Fibroblast of lung (primary cell): ENCODE results near the gene ZNF692. TPM values are rescaled to one million over a fixed set of nuclear protein-coding genes. Genes with fewer than 3 reads are reported as not detected.

Experiments used
- DNase-seq, 2 donors: peaks; one replicate each; pipeline versions ENCODE4 v3.0.0 to v3.0.0-alpha.2; 2010; ENCODE audit warnings: low read depth in 2 of 2
- H2AFZ ChIP-seq: 2 replicates; pipeline ENCODE4 v1.5.1; 2012; ENCODE audit warnings: low read length, control low read depth, inconsistent platforms
- H3K27ac ChIP-seq: 2 replicates; pipeline ENCODE4 v1.5.1; 2011; ENCODE audit warnings: low read length, control low read depth; ENCODE audit not compliant: insufficient read depth
- H3K27me3 ChIP-seq: 2 replicates; pipeline ENCODE4 v1.5.1; 2011; ENCODE audit warnings: mild to moderate bottlenecking, low read length; ENCODE audit not compliant: control insufficient read depth, insufficient read depth
- H3K36me3 ChIP-seq: 2 replicates; pipeline ENCODE4 v1.5.1; 2011; ENCODE audit warnings: low read length; ENCODE audit not compliant: control insufficient read depth, insufficient read depth
- H3K4me1 ChIP-seq: 2 replicates; pipeline ENCODE4 v1.5.1; 2011; ENCODE audit warnings: low read length; ENCODE audit not compliant: control insufficient read depth, insufficient read depth; ENCODE audit errors: extremely low read depth
- H3K4me2 ChIP-seq: 2 replicates; pipeline ENCODE4 v1.5.1; 2011; ENCODE audit warnings: low read length, control low read depth; ENCODE audit not compliant: insufficient read depth; ENCODE audit errors: extremely low read depth
- H3K4me3 ChIP-seq, 4 experiments: fragments of 200-600 bp in 1 of 4; sonication (generic) in 1 of 4; replicated peaks in 1 of 4; 2 replicates each; pipeline ENCODE4 v1.5.1; 2011 to 2016; ENCODE audit warnings: low read length in 4 of 4, low read depth in 3 of 4, mild to moderate bottlenecking in 3 of 4, control low read depth in 2 of 4, inconsistent platforms in 1 of 4, mixed read lengths in 1 of 4; ENCODE audit not compliant: insufficient read depth in 1 of 4; ENCODE audit errors: control extremely low read depth in 1 of 4
- H3K79me2 ChIP-seq: 2 replicates; pipeline ENCODE4 v1.5.1; 2012; ENCODE audit warnings: mild to moderate bottlenecking, low read length, inconsistent platforms; ENCODE audit not compliant: control insufficient read depth, insufficient read depth
- H3K9ac ChIP-seq: 2 replicates; pipeline ENCODE4 v1.5.1; 2011; ENCODE audit warnings: mild to moderate bottlenecking, low read length, control low read depth; ENCODE audit not compliant: insufficient read depth
- H3K9me3 ChIP-seq: 2 replicates; pipeline ENCODE4 v1.5.1; 2012; ENCODE audit warnings: low read depth, low read length; ENCODE audit not compliant: control insufficient read depth, insufficient read depth
- H4K20me1 ChIP-seq: 2 replicates; pipeline ENCODE4 v1.5.1; 2011; ENCODE audit warnings: low read length; ENCODE audit not compliant: control insufficient read depth, insufficient read depth; ENCODE audit errors: extremely low read depth
- EZH2 ChIP-seq: IDR thresholded peaks from 2 replicates; pipeline ENCODE4 v1.5.1; 2012; ENCODE audit warnings: low read length, control low read depth, mild to moderate bottlenecking; ENCODE audit errors: missing control alignments
- polyA plus RNA-seq, 2 donors: library from polyadenylated mRNA; depleted of rRNA in 1 of 2; stranded (reverse) in 1 of 2; unstranded in 1 of 2; fragments of >200 nt; gene quantifications; 2 replicates each; pipeline ENCODE4 v1.2.1, GENCODE V29; 2011 to 2012; ENCODE audit warnings: missing spikeins in 1 of 2
- total RNA-seq: library from RNA; depleted of rRNA; stranded (reverse); fragments of >200 nt; gene quantifications from 2 replicates; pipeline ENCODE4 v1.2.1, GENCODE V29; 2014
- TF ChIP-seq, protein P1 (sequence below), 2 donors: IDR thresholded peaks in 1 of 2; conservative IDR thresholded peaks in 1 of 2; 1 replicate in 1 of 2; 2 replicates in 1 of 2; pipeline ENCODE4 v1.5.1; 2011 to 2012; ENCODE audit warnings: low read length in 2 of 2, control low read depth in 1 of 2, inconsistent platforms in 1 of 2, low read depth in 1 of 2, mild to moderate bottlenecking in 1 of 2

ZNF692 gene
- total and polyA plus RNA-seq, 2 donors (not counting 1 experiment from before 2014, with no cell fraction given) = 7.6 to 16.2 TPM

DNA sequence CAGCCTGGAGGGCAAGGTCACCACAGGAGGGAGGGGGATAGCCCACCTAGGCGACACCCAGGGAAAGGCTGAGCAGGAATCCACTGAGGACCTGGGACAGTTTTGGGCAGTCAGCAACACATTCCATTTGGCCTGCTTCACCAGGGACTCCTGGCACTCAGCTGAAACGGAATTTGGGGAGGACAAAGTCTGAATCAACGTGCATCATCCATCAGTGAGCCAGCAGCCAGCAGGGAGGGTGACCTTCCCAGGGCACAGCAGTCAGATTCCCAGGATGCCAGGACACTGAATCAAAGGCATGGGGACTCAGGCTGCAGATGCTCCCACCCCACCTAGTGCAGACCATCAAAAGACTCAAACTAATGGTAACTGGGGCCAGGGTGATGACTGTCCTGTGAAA lies 37.8 kb downstream of the ZNF692 start:
- TF ChIP-seq, protein P1, sequence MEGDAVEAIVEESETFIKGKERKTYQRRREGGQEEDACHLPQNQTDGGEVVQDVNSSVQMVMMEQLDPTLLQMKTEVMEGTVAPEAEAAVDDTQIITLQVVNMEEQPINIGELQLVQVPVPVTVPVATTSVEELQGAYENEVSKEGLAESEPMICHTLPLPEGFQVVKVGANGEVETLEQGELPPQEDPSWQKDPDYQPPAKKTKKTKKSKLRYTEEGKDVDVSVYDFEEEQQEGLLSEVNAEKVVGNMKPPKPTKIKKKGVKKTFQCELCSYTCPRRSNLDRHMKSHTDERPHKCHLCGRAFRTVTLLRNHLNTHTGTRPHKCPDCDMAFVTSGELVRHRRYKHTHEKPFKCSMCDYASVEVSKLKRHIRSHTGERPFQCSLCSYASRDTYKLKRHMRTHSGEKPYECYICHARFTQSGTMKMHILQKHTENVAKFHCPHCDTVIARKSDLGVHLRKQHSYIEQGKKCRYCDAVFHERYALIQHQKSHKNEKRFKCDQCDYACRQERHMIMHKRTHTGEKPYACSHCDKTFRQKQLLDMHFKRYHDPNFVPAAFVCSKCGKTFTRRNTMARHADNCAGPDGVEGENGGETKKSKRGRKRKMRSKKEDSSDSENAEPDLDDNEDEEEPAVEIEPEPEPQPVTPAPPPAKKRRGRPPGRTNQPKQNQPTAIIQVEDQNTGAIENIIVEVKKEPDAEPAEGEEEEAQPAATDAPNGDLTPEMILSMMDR (conservative IDR thresholded peaks at IDR 0.05 in 1 of 2, IDR thresholded peaks at IDR 0.05 in 1 of 2; ENCODE audit: low read depth in 1 of 2, low read length in 2 of 2) = no peak
- TF ChIP-seq EZH2 = no peak
- DNase-seq = peak; percentile 32 to 92
- no peaks in the 10 kb centered on the region for H3K9me3 ChIP-seq
- peak overlapping the region; percentile 77 for H3K4me2 ChIP-seq
- no peaks in the 10 kb centered on the region for H3K27me3 ChIP-seq
- peak overlapping the region; percentile 71 for H3K27ac ChIP-seq
- H3K4me1 ChIP-seq = peaks cover 41% of the 10 kb centered on the region
- H4K20me1 ChIP-seq = peaks cover 2% of the 10 kb centered on the region
- peaks cover 16% of the 10 kb centered on the region for H3K36me3 ChIP-seq
- no peak overlapping the region for H2AFZ ChIP-seq
- H3K4me3 ChIP-seq = peak overlapping the region in 1 of 4 experiments; percentile 29
- H3K79me2 ChIP-seq = peaks cover 79% of the 10 kb centered on the region
- no peak overlapping the region for H3K9ac ChIP-seq

DNA sequence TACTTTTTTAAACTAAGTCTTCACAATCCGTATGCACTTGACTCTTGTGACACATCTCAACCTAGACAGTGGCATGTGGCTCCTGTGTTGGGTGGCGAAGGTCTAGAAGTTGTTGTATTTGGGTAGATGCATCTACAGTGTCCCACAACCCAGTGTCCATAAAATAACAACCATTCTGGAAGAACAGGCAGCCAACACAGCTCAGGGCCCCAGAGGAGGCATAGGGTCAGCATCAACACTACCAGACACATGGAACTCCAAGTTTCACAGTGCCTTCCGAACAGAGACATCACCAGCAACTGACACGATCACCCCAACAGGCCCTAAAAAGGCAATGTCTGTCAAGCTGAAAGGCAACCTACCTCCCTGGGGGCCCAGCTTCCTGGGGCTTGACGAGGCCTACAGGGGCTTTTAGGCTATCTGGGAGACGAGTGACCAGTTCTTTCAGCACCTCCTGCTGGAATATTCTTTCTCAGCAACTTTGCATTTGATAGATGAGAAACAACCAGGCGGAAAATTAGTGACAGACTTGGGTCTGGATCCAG lies 38.8 kb downstream of the ZNF692 start:
- DNase-seq = no peak
- Histone ChIP-seq H3K36me3 (peaks cover 16% of the 10 kb centered on the region), H3K27me3 (no peaks in the 10 kb centered on the region), H3K4me3 (no peak overlapping the region), H3K9me3 (no peaks in the 10 kb centered on the region), H3K4me1 (peaks cover 41% of the 10 kb centered on the region), H2AFZ (no peak overlapping the region), H4K20me1 (peaks cover 2% of the 10 kb centered on the region), H3K79me2 (peaks cover 74% of the 10 kb centered on the region), H3K9ac (no peak overlapping the region), H3K27ac (peak overlapping the region; percentile 71), H3K4me2 (no peak overlapping the region)
- TF ChIP-seq, protein P1 (conservative IDR thresholded peaks at IDR 0.05 in 1 of 2, IDR thresholded peaks at IDR 0.05 in 1 of 2; ENCODE audit: low read depth in 1 of 2, low read length in 2 of 2) = no peak
- no peak for TF ChIP-seq EZH2

DNA sequence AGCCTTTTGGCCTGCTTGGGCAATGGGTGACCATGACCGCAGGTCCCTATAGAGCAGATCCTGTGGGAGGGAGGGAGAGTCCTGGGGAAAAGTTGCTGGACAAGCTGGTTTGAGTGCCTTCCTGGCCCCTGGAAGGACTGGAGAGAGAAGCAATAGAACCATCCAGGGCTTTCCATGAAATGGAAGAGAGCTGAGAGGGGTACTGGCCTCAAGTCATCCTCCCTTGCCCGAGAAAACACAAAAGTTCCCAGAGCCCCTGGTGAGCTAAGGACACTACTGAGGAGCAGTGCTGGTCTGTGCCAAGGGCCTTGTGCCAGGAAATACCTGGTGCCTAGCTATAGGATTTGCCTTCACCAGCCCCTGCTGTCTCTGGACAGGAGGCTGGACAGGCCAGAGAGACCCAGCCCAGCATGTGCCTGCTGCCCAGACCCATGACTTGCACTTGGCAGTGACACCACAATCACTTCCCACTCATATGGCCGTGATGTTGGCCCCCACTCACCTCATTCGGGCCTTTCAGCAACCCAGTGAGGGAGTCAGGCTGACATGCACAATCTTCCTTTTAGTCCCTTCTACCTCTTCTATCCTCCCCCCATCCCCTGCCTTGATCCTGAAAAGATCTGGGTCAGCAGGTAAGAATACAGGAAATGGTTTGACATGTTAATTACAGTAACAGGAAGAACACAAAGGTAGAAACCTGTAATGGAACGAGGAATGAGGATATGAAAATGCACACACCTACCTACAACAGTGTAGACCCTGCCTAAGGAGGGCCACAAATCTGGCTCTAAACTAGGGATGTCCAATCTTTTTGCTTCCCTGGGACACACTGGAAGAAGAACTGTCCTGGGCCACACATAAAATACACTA lies 40.1 kb downstream of the ZNF692 start:
- H2AFZ ChIP-seq = no peak overlapping the region
- no peaks in the 10 kb centered on the region for H3K9me3 ChIP-seq
- DNase-seq = no peak
- H3K9ac ChIP-seq = no peak overlapping the region
- H3K4me3 ChIP-seq = no peak overlapping the region
- H4K20me1 ChIP-seq = peaks cover 2% of the 10 kb centered on the region
- H3K4me1 ChIP-seq = peaks cover 29% of the 10 kb centered on the region
- no peaks in the 10 kb centered on the region for H3K27me3 ChIP-seq
- H3K4me2 ChIP-seq = no peak overlapping the region
- TF ChIP-seq, protein P1 (conservative IDR thresholded peaks at IDR 0.05 in 1 of 2, IDR thresholded peaks at IDR 0.05 in 1 of 2; ENCODE audit: low read depth in 1 of 2, low read length in 2 of 2) = no peak
- TF ChIP-seq EZH2 = no peak
- H3K27ac ChIP-seq = no peak overlapping the region
- peaks cover 61% of the 10 kb centered on the region for H3K79me2 ChIP-seq
- peaks cover 20% of the 10 kb centered on the region for H3K36me3 ChIP-seq
